ENCODE measurements around the gene HECW1.

The HECW1 gene

DNA sequence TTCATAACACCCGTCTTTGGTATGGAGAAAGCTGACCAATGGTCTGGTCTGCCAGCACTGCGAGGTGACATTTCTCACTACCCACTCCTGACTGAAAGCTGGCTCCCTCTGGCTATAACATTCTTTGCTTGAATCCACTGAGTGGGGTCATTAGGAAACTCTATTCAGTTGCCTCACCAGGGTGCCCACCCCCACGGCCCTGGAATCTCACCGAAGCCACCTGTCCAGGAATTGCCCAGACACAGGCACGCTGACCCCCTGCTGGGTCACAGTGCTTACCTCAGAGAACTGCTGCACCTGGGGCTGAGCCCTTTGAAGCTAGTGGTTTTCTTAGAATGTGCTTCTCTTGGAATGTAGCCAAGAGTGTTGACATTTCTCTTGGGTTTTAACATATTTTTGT, 28.6 kb downstream of the HECW1 start:
- Histone ChIP-seq H3K4me3 (ENCODE audit: low read depth, low read length) (no peak overlapping the region), H3K27me3 (ENCODE audit: insufficient read depth, low read depth, severe bottlenecking) (peaks cover 2% of the 10 kb centered on the region), H3K9me3 (ENCODE audit: severe bottlenecking) (no peaks in the 10 kb centered on the region), H3K27ac (no peak overlapping the region), H3K36me3 (no peaks in the 10 kb centered on the region)
- DNase-seq, result no peak
- TF ChIP-seq, protein P1, sequence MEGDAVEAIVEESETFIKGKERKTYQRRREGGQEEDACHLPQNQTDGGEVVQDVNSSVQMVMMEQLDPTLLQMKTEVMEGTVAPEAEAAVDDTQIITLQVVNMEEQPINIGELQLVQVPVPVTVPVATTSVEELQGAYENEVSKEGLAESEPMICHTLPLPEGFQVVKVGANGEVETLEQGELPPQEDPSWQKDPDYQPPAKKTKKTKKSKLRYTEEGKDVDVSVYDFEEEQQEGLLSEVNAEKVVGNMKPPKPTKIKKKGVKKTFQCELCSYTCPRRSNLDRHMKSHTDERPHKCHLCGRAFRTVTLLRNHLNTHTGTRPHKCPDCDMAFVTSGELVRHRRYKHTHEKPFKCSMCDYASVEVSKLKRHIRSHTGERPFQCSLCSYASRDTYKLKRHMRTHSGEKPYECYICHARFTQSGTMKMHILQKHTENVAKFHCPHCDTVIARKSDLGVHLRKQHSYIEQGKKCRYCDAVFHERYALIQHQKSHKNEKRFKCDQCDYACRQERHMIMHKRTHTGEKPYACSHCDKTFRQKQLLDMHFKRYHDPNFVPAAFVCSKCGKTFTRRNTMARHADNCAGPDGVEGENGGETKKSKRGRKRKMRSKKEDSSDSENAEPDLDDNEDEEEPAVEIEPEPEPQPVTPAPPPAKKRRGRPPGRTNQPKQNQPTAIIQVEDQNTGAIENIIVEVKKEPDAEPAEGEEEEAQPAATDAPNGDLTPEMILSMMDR (IDR thresholded peaks at IDR 0.05; ENCODE audit: low read depth, low read length), result no peak

DNA sequence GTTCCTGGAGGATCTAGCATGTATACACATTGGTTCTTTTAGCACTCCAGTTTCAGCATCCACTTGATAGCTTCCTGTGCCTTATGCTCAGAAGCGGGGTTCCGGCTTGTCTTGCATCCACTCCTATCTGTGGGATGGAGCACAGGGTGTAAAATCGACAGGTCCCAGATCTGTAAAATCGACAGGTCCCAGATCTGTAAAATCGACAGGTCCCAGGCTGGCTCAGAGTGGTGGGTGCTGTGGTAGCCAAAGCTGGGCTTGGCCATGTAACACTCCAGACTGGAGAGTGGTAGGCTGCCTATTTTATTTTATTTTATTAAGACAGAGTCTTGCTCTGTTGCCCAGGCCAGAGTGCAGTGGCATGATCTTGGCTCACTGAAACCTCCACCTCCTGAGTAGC, 30.3 kb downstream of the HECW1 start:
- no peaks in the 10 kb centered on the region for H3K36me3 ChIP-seq
- no peak overlapping the region for H3K4me3 ChIP-seq (ENCODE audit: low read depth, low read length)
- no peaks in the 10 kb centered on the region for H3K9me3 ChIP-seq (ENCODE audit: severe bottlenecking)
- TF ChIP-seq, protein P1 (IDR thresholded peaks at IDR 0.05; ENCODE audit: low read depth, low read length), result no peak
- DNase-seq, result no peak
- H3K27me3 ChIP-seq (ENCODE audit: insufficient read depth, low read depth, severe bottlenecking), result peaks cover 2% of the 10 kb centered on the region
- no peak overlapping the region for H3K27ac ChIP-seq

DNA sequence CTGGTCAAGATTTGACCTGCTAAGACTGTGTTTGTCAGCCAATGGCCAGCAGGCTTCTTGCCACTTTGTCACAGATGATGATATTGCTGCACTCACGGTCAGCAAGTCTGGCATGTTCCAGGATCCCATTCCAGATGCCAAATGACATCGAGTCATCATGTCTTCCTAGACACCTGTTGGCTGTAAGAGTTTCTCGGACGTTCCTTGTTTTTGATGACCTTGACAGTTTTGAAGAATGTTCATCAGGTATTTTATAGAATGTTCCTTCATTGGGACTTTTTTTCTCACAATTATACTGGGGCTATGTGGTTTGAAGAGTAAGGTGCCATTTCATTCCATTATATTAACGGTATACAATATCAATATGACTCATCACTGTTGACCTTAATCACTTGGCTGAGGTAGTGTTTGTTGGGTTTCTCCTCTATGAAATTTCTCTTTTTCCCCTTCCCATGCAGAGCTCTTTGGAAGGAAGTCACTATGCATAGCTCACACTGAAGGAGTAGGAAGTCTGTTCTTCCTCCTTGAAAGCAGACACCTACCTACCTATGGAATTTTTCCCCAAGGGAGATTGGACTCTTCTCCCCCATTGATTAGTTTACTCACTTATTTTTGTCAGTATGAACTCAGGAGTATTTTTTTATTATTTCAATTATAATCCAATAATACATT, 31.6 kb downstream of the HECW1 start:
- peaks cover 2% of the 10 kb centered on the region for H3K27me3 ChIP-seq (ENCODE audit: insufficient read depth, low read depth, severe bottlenecking)
- TF ChIP-seq, protein P1 (IDR thresholded peaks at IDR 0.05; ENCODE audit: low read depth, low read length), result no peak
- H3K9me3 ChIP-seq (ENCODE audit: severe bottlenecking), result no peaks in the 10 kb centered on the region
- no peaks in the 10 kb centered on the region for H3K36me3 ChIP-seq
- H3K27ac ChIP-seq, result no peak overlapping the region
- DNase-seq, result no peak
- no peak overlapping the region for H3K4me3 ChIP-seq (ENCODE audit: low read depth, low read length)

DNA sequence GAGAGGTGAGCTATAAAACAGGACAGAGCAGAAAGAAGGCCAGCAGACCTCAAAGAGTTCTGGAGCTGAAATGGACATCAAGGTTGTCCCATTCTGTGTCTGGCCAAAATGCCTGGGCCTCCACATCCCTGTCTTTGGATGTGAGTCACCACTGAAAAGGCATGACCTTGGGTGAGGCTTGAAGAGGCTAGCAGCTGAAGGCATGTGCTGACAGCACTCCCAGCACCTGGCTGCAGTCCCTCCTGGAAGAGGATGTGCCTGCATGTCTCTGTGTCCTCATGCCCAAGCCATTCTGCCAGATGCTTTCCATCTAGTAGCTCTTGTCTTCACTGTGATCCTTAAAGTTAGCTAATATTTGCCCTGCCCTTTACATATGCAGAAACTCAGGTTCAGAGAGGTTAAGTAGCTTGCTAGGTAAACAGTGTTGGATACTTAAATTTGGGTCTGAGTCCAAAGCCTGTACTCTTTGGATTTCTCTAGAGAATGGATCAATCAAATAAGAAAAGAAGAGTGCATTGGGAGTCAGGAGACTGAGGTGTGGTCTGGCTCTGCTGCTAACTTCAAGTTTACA, 35.8 kb downstream of the HECW1 start:
- DNase-seq, result no peak
- TF ChIP-seq, protein P1 (IDR thresholded peaks at IDR 0.05; ENCODE audit: low read depth, low read length), result no peak
- Histone ChIP-seq H3K4me3 (ENCODE audit: low read depth, low read length) (no peak overlapping the region), H3K9me3 (ENCODE audit: severe bottlenecking) (no peaks in the 10 kb centered on the region), H3K36me3 (no peaks in the 10 kb centered on the region), H3K27me3 (ENCODE audit: insufficient read depth, low read depth, severe bottlenecking) (no peaks in the 10 kb centered on the region), H3K27ac (no peak overlapping the region)

DNA sequence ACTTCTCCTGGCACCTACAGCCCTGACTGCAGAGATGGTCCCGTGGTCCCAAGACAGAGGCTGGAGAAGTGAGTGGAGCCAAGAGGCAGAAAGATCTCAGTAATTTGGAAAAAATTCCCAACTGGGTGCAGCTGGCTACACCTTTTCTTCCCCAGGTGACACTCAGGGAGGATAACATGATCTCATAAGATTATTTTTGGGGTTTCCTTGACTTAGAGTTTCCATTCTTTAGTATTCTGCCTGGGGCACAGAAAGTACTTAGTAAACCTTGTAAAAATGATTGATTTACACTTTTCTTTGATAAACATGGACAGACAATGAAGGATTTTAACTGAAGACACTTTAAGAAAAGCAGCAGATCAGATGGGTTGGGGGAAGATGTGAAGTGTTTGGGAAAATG, 38.6 kb downstream of the HECW1 start:
- DNase-seq, result no peak
- Histone ChIP-seq H3K4me3 (ENCODE audit: low read depth, low read length) (no peak overlapping the region), H3K9me3 (ENCODE audit: severe bottlenecking) (no peaks in the 10 kb centered on the region), H3K27ac (no peak overlapping the region), H3K36me3 (no peaks in the 10 kb centered on the region), H3K27me3 (ENCODE audit: insufficient read depth, low read depth, severe bottlenecking) (no peaks in the 10 kb centered on the region)
- TF ChIP-seq, protein P1 (IDR thresholded peaks at IDR 0.05; ENCODE audit: low read depth, low read length), result no peak

DNA sequence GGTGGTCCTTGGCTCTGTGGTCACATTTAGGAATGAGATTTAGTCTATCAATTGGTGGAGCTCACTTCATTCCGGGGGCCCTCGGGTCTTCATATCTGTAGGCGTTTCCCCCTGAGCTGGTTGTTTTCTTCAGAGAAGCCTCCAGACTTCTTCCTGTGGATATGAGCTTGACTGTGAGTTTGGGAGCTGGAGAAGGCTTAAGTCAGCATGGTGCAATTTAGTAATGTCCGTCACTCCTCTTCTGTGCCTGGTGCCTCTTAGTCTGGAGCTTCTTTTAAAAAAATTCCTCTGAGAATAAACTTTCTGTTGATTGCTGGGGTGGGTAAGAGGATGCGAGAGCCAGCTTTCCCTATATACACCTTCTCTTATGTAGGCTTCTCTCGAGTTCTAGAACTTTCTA, 40.2 kb downstream of the HECW1 start:
- H3K36me3 ChIP-seq, result no peaks in the 10 kb centered on the region

More for the DNA sequence above, 40.2 kb downstream of the HECW1 start:
- no peak for DNase-seq
- Histone ChIP-seq H3K4me3 (ENCODE audit: low read depth, low read length) (no peak overlapping the region), H3K9me3 (ENCODE audit: severe bottlenecking) (no peaks in the 10 kb centered on the region), H3K27me3 (ENCODE audit: insufficient read depth, low read depth, severe bottlenecking) (no peaks in the 10 kb centered on the region), H3K27ac (no peak overlapping the region)
- TF ChIP-seq, protein P1 (IDR thresholded peaks at IDR 0.05; ENCODE audit: low read depth, low read length), result no peak
